H9 (cell line): Measurements from ENCODE around the gene UQCC3. TPM values are rescaled to one million over a fixed set of nuclear protein-coding genes. Genes with fewer than 3 reads are reported as not detected.

ENCODE experiments used
- DNase-seq: peaks from one replicate; pipeline ENCODE4 v3.0.0-alpha.2; 2017
- H2AFZ ChIP-seq: one replicate; pipeline ENCODE4 v1.6.1; 2013; ENCODE audit warnings: mild to moderate bottlenecking, low read length, control low read depth, moderate library complexity
- H2AK5ac ChIP-seq: 2 replicates; pipeline ENCODE4 v1.6.1; 2013; ENCODE audit warnings: low read length, control low read depth, mixed read lengths; ENCODE audit not compliant: insufficient read length
- H2BK120ac ChIP-seq: one replicate; pipeline ENCODE4 v1.6.1; 2013; ENCODE audit warnings: low read depth, mild to moderate bottlenecking, low read length, control low read depth, inconsistent platforms; ENCODE audit not compliant: poor library complexity, severe bottlenecking
- H2BK12ac ChIP-seq: 2 replicates; pipeline ENCODE4 v1.6.1; 2013; ENCODE audit warnings: low read length, control low read depth, mixed read lengths, low read depth; ENCODE audit not compliant: insufficient read length
- H2BK15ac ChIP-seq: 2 replicates; pipeline ENCODE4 v1.6.1; 2013; ENCODE audit warnings: low read depth, low read length, control low read depth
- H2BK20ac ChIP-seq: one replicate; pipeline ENCODE4 v1.6.1; 2013; ENCODE audit warnings: low read depth, mild to moderate bottlenecking, low read length, control low read depth, inconsistent platforms; ENCODE audit not compliant: poor library complexity, severe bottlenecking
- H2BK5ac ChIP-seq: 2 replicates; pipeline ENCODE4 v1.6.1; 2013; ENCODE audit warnings: low read length, control low read depth, mixed read lengths; ENCODE audit not compliant: insufficient read length
- H3K14ac ChIP-seq: 2 replicates; pipeline ENCODE4 v1.6.1; 2013; ENCODE audit warnings: low read length, control low read depth; ENCODE audit not compliant: insufficient read depth
- H3K18ac ChIP-seq: 2 replicates; pipeline ENCODE4 v1.6.1; 2013; ENCODE audit warnings: low read depth, mild to moderate bottlenecking, mixed read lengths, low read length, control low read depth; ENCODE audit not compliant: insufficient read length
- H3K23ac ChIP-seq: 2 replicates; pipeline ENCODE4 v1.6.1; 2013; ENCODE audit warnings: low read length, control low read depth, mixed read lengths, low read depth; ENCODE audit not compliant: insufficient read length
- H3K23me2 ChIP-seq: 2 replicates; pipeline ENCODE4 v1.6.1; 2013; ENCODE audit warnings: low read depth, mild to moderate bottlenecking, mixed read lengths, low read length, control low read depth; ENCODE audit not compliant: insufficient read length, poor library complexity, severe bottlenecking
- H3K27ac ChIP-seq: 2 replicates; pipeline ENCODE4 v1.5.1; 2013; ENCODE audit warnings: low read length, control low read depth, mixed read lengths, low read depth; ENCODE audit not compliant: insufficient read length
- H3K27me3 ChIP-seq: 2 replicates; pipeline ENCODE4 v1.6.1; 2013; ENCODE audit warnings: low read length, control low read depth, inconsistent platforms; ENCODE audit not compliant: insufficient read depth
- H3K4ac ChIP-seq: 2 replicates; pipeline ENCODE4 v1.6.1; 2013; ENCODE audit warnings: low read depth, mild to moderate bottlenecking, control low read depth, inconsistent platforms, low read length, moderate library complexity
- H3K4me1 ChIP-seq: 2 replicates; pipeline ENCODE4 v1.6.1; 2013; ENCODE audit warnings: low read length, control low read depth, inconsistent platforms; ENCODE audit not compliant: insufficient read depth
- H3K4me2 ChIP-seq: 2 replicates; pipeline ENCODE4 v1.6.1; 2013; ENCODE audit warnings: low read length, control low read depth, mixed read lengths; ENCODE audit not compliant: insufficient read length, insufficient read depth
- H3K56ac ChIP-seq: 2 replicates; pipeline ENCODE4 v1.6.1; 2013; ENCODE audit warnings: low read depth, mild to moderate bottlenecking, mixed read lengths, low read length, control low read depth; ENCODE audit not compliant: insufficient read length
- H3K79me1 ChIP-seq: 2 replicates; pipeline ENCODE4 v1.6.1; 2013; ENCODE audit warnings: low read depth, mild to moderate bottlenecking, moderate library complexity, low read length, control low read depth, inconsistent platforms; ENCODE audit not compliant: insufficient read depth, poor library complexity, severe bottlenecking
- H3K79me2 ChIP-seq: 2 replicates; pipeline ENCODE4 v1.6.1; 2013; ENCODE audit warnings: low read length, control low read depth, inconsistent platforms; ENCODE audit not compliant: insufficient read depth
- H3K9ac ChIP-seq: 2 replicates; pipeline ENCODE4 v1.6.1; 2013; ENCODE audit warnings: low read length, control low read depth, mixed read lengths; ENCODE audit not compliant: insufficient read length; ENCODE audit errors: extremely low read depth
- H3K9me3 ChIP-seq: one replicate; pipeline ENCODE4 v1.6.1; 2013; ENCODE audit warnings: low read depth, low read length, inconsistent platforms; ENCODE audit not compliant: control insufficient read depth
- H3T11ph ChIP-seq: one replicate; pipeline ENCODE4 v1.6.1; 2013; ENCODE audit warnings: mild to moderate bottlenecking, low read length, control low read depth, inconsistent platforms
- H4K20me1 ChIP-seq: one replicate; pipeline ENCODE4 v1.6.1; 2013; ENCODE audit not compliant: control insufficient read depth, insufficient read length, insufficient read depth
- H4K5ac ChIP-seq: 2 replicates; pipeline ENCODE4 v1.6.1; 2013; ENCODE audit warnings: low read depth, mild to moderate bottlenecking, mixed read lengths, low read length, control low read depth; ENCODE audit not compliant: insufficient read length
- H4K8ac ChIP-seq: replicated peaks from 2 replicates; pipeline ENCODE4 v1.6.1; 2013; ENCODE audit warnings: low read length, control low read depth, mixed read lengths, low read depth; ENCODE audit not compliant: insufficient read length
- H4K91ac ChIP-seq: 2 replicates; pipeline ENCODE4 v1.6.1; 2013; ENCODE audit warnings: low read depth, mild to moderate bottlenecking, moderate library complexity, mixed read lengths, low read length, control low read depth; ENCODE audit not compliant: insufficient read length
- H3K27ac Mint-ChIP-seq, 3 experiments: 2 replicates in 2 of 3; 3 replicates in 1 of 3; pipeline ENCODE4 v1.8.0; 2020 to 2021; ENCODE audit warnings: mixed read lengths in 3 of 3, mild to moderate bottlenecking in 1 of 3, moderate library complexity in 1 of 3
- H3K27me3 Mint-ChIP-seq: 2 replicates; pipeline ENCODE4 v1.8.0; 2021; ENCODE audit warnings: low read depth, mild to moderate bottlenecking, moderate library complexity, mixed read lengths
- H3K36me3 Mint-ChIP-seq, 3 experiments: 2 replicates in 2 of 3; 3 replicates in 1 of 3; pipeline ENCODE4 v1.8.0; 2020 to 2021; ENCODE audit warnings: low read depth in 3 of 3, mixed read lengths in 3 of 3; ENCODE audit not compliant: insufficient read depth in 1 of 3
- H3K4me1 Mint-ChIP-seq, 2 experiments: 2 replicates each; pipeline ENCODE4 v1.8.0; 2020; ENCODE audit warnings: mixed read lengths in 2 of 2
- H3K4me3 Mint-ChIP-seq, 2 experiments: 2 replicates in 1 of 2; 3 replicates in 1 of 2; pipeline ENCODE4 v1.8.0; 2020 to 2021; ENCODE audit warnings: mild to moderate bottlenecking in 2 of 2, mixed read lengths in 2 of 2, moderate library complexity in 1 of 2
- H3K9me3 Mint-ChIP-seq, 2 experiments: 2 replicates in 1 of 2; 3 replicates in 1 of 2; pipeline ENCODE4 v1.8.0; 2020; ENCODE audit warnings: mild to moderate bottlenecking in 2 of 2, mixed read lengths in 2 of 2, moderate library complexity in 1 of 2
- CTCF ChIP-seq: fragments of 200-600 bp; sonication (generic); conservative IDR thresholded peaks from 3 replicates; pipeline ENCODE4 v1.8.0; 2021; ENCODE audit warnings: antibody characterized with exemption, mild to moderate bottlenecking
- whole genome bisulfite sequencing: extraction: QIAGEN DNeasy Blood & Tissue Kit; methylation state at CpG from one replicate; pipeline ENCODE4 v1.1.7; 2013; ENCODE audit warnings: missing lambda C conversion rate, low lambda C conversion rate, mixed read lengths; ENCODE audit not compliant: insufficient read length; ENCODE audit errors: extremely low coverage; 5-methylcytosine and 5-hydroxymethylcytosine counted together
- total RNA-seq: library from RNA; stranded (reverse); gene quantifications from 2 replicates; pipeline ENCODE4 v1.2.1, GENCODE V29; 2021

The UQCC3 gene
- total RNA-seq, 1 experiment from 2014 or later: 11.1 TPM

- no peak overlapping the region for H3K4me2 ChIP-seq
- H3K4me3 Mint-ChIP-seq: peak overlapping the region in 1 of 2 experiments; percentile 85; a peak in 1 of 5 replicates
- H3K4ac ChIP-seq: no peak overlapping the region
- H2BK20ac ChIP-seq: no peak overlapping the region
- 0 out of 5 replicates have a peak, but pooled peaks cover 0 to 2% of the 10 kb centered on the region in 2 experiments for H3K9me3 Mint-ChIP-seq
- H3T11ph ChIP-seq: no peak overlapping the region
- no peak overlapping the region for H3K27ac ChIP-seq
- no peaks in the 10 kb centered on the region for H3K27me3 Mint-ChIP-seq
- H3K4me1 ChIP-seq: no peaks in the 10 kb centered on the region
- H3K79me1 ChIP-seq: no peaks in the 10 kb centered on the region
- peaks cover 17 to 30% of the 10 kb centered on the region in 2 experiments for H3K4me1 Mint-ChIP-seq
- no peak overlapping the region for H2AFZ ChIP-seq
- H3K36me3 Mint-ChIP-seq: peaks cover 17 to 49% (median 44%) of the 10 kb centered on the region in 3 experiments; a peak in 6 of 7 replicates
- H4K20me1 ChIP-seq: no peaks in the 10 kb centered on the region
- no peak overlapping the region for H2BK120ac ChIP-seq
- no peak overlapping the region for H2AK5ac ChIP-seq
- H3K23me2 ChIP-seq: peaks cover 8% of the 10 kb centered on the region
- whole genome bisulfite sequencing: no CpG with 5 or more reads among the region's 6 CpGs
- no peak overlapping the region for H3K9ac ChIP-seq
- 0 out of 3 replicates have a peak, but pooled peaks have one; percentile 14 for TF ChIP-seq CTCF
- H3K27ac Mint-ChIP-seq: peak overlapping the region in 2 of 3 experiments; percentile 31 to 63; a peak in 2 of 7 replicates
- H3K14ac ChIP-seq: no peak overlapping the region
- H3K9me3 ChIP-seq: no peaks in the 10 kb centered on the region
- H3K56ac ChIP-seq: no peak overlapping the region
- no peaks in the 10 kb centered on the region for H3K79me2 ChIP-seq
- H2BK15ac ChIP-seq: no peak overlapping the region
- H3K18ac ChIP-seq: no peak overlapping the region
- H3K27me3 ChIP-seq: no peaks in the 10 kb centered on the region
- no peak overlapping the region for H4K5ac ChIP-seq
- no peak overlapping the region for H2BK5ac ChIP-seq
- no peak overlapping the region for H3K23ac ChIP-seq
- DNase-seq: no peak
- H2BK12ac ChIP-seq: no peak overlapping the region
- H4K91ac ChIP-seq: no peak overlapping the region
- no peak overlapping the region for H4K8ac ChIP-seq
Observed at GRCh38 chr11:62676698-62677097, 5.2 kb downstream of the UQCC3 start.
